H54 (cell line): ENCODE results near the gene MFF.

ENCODE experiments used
- DNase-seq: peaks from one replicate; pipeline ENCODE4 v3.0.0; 2011; ENCODE audit warnings: low spot score, mixed read lengths; ENCODE audit not compliant: insufficient read length
- FAIRE-seq: peaks from 3 replicates; lab custom pipeline; 2011; peaks lifted over from hg19 to GRCh38; lab: Jason Lieb, UNC
- POLR2A ChIP-seq: IDR thresholded peaks from 2 replicates; pipeline ENCODE4 v1.6.1; 2011; ENCODE audit warnings: low read depth, mild to moderate bottlenecking, low read length

Gene MFF

DNA sequence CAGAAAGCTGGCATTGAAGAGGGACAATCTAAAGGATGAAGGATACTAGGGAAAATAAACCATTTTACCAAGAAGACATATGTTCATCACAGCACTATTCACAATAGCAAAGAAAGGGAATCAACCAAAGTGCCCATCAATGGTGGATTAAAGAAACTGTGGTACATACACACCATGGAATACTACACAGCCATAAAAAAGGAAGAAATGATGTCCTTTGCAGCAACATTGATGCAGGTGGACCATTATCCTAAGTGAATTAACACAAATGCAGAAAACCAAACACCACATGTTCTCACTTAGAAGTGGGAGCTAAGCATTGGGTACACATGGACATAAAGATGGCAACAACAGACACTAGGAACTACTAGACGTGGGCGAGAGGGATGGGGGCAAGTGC is 7.2 kb upstream of the MFF start:
- no peak for TF ChIP-seq POLR2A
- DNase-seq (no peak), FAIRE-seq (no peak)

DNA sequence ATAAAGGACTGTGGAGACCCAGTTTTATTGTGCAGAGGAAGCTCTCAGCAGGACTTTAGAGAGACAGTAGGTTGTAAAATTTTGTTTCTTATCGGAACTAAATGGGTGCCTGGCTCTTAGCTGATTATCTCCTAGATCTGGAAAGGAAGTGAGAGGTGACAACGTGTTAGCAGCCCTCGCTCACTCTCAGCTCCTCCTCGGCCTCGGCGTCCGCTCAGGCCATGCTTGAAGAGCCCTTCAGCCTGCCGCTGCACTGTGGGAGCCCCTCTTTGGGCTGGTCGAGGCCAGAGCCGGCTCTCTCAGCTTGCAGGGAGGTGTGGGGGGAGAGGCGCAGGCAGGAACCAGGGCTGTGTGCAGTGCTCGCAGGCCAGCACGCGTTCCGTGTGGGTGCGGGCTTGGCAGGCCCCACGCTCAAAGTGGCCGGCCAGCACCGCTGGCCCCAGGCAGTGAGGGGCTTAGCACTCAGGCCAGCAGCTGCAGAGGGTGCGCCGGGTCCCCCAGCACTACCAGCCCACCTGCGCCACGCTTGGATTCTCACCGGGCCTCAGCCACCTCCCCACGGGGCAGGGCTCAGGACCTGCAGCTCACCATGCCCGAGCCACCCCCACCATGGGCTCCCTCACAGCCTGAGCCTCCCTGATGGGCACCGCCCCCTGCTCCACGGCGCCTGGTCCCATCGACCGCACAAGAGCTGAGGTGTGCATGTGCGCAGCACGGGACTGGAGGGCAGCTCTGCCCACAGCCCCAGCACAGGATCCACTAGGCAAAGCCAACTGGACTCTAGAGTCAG is 4.6 kb upstream of the MFF start:
- FAIRE-seq = no peak
- no peak for DNase-seq
- no peak for TF ChIP-seq POLR2A

DNA sequence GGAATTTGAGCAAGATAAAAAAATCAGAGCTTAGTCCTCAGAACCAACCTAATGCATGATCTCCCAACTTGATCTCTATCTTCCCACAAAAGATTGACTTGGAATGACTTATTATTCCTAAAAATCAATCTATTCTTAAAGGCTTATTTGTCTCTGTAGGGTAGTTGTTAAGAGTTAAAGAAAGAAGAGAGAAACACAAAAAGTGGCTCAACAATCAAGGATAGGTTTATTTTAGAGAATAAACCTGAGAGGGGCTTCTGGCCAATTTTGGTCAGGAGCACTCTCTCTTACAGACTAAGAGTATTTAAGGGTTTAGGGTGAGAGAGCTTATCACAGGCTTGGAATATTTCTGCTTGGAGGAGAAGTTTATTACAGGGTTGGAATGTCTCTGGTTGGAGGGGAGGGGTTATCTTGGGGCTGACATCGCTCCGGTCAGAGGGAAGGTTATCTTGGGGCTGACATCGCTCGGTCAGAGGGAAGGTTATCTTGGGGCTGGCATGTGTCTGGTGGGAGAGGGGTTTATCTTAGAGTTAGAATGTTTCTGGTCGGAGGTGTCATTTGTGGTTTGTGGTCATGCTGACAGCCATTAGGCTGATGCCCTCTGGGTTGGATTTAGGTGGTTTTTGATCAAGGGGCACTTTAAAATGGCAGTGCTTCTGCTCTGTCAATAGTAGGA is 2.4 kb upstream of the MFF start:
- TF ChIP-seq POLR2A = no peak
- DNase-seq = no peak
- FAIRE-seq = no peak

DNA sequence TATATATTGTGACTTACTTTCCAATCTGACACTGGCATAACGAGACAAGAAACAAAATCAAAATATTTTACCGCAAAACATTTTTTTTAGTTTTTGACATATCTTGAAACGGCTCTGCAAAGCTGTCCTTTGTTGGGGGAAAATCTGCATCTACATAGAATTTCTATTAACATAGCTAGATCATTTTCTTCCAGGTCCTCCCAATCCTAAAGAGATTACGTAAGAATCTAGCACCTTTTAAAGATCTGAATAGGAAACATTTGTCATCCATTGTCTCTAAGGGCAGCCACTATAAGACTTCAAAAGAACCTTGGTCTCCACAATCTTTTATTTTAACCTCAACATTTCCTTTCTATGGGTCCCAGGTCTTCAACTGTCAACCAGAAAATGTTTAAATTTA is 1.2 kb upstream of the MFF start:
- FAIRE-seq (no peak), DNase-seq (no peak)
- no peak for TF ChIP-seq POLR2A

DNA sequence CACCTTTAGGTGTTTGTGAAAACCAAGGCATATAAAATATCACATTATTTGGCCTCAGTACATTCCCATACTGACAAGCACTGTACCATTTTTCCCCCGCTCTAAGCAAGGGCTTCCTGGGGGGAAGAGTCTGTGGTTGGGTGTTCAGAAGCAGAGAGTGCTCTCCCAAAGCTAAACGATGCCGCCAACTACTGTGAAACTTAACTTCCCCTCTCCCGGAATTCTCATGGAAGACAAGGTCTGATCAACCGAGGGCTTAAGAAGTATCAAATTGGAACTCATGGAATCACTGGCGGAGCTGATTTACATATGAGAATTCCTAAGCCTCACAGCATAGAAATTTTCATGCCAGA is 433 bp upstream of the MFF start:
- no peak for TF ChIP-seq POLR2A
- peak; percentile 29 for DNase-seq

DNA sequence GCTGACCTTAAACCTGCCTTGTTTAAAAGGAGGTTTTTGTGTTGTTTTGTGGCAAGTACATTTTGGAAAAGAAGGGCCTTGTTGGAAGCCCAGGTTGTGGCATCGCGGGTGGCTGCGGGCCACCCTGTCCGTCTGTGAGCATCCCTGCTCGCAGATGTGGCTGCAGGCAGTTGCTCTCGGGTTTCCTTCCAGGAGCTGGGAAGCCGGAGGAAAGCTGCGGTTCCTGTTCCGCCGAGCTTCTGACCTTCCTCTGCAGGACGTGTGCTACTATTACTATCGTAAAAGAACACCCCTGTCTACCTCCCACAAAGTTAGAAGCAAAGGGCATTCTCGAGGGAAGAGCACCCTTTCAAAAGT is 766 bp downstream of the MFF start:
- peak; percentile 16 for DNase-seq
- no peak for TF ChIP-seq POLR2A
- no peak for FAIRE-seq

More for the DNA sequence above, 433 bp upstream of the MFF start:
- no peak for FAIRE-seq

DNA sequence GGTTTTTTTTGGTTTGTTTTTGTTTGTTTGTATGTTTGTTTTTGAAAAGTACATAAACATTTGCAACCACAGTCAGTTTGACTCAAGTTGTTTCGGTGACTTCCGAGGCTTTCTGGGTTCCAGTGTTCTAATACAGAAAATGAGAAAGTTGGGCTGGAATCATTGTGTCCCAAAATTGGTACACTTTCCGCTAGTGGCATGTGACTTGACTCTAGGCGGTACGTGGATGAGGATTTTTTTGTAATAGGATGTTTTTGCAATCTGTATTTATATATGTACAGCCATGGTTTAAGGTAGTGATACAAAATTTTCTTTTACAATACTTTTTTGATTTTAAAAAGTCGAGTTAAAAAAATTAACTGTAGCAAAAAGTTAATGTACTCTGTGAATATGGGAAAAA is 1.7 kb downstream of the MFF start:
- no peak for FAIRE-seq
- DNase-seq = no peak
- TF ChIP-seq POLR2A = no peak

DNA sequence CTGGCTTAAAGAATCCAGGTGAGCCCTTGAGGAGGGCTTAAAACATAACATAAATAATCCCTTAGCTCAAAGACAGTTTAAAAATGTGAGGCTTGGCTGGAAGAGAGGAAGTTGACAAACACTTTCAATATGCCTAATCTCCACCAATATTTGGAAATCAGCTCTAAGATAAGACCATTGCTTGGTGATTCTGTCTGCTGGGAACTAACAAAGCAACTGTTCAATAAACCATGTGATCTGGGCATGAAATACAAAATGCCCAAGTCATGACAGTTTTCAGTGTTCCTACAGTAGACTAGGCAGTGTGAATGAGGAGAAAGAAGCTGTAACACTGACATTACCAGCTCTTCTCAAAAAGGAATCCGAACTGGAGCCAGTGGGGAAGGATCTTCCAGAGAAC is 10.7 kb downstream of the MFF start:
- TF ChIP-seq POLR2A = no peak
- no peak for FAIRE-seq

DNA sequence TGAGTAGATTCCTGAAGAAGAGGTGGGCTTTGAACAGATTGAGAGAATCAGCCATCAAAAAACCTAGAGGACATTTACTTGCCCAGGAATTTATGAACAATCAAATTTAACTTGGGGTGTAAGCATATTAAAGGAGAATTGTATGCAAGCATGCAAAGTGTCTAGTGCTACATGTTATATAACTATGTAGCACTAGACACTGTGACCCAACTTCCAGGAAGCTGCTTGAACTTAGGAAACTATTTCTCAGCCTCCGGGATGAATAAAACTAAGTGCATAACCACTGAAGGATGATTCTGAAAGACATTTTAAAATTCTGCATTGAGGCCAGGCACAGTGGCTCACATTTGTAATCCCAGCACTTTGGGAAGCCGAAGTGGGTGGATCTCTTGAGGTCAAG is 12.4 kb downstream of the MFF start:
- no peak for TF ChIP-seq POLR2A

More for the DNA sequence above, 10.7 kb downstream of the MFF start:
- no peak for DNase-seq

DNA sequence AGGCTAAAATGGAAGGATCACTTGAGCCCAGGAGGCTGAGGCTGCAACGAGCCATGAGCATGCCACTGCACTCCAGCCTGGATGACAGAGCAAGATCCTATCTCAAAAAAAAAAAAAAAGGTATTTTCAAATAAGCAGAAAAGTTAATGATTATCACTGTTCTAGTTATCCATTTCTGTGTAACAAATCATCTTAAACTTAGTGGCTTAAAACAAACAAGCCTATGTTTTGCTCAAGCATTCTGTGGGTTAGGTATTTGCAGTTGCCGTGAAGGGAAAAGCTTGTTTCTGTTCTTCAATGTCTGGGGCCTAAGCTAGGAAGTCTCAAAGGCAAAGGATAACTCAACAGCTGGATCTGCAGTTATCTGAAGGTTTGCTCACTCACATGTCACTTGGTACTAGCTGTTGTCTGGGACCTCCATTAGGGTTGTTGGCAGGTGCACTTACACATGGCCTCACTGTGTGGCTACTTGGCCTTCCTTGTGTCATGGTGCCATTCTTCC is 14.1 kb downstream of the MFF start:
- no peak for TF ChIP-seq POLR2A

More for the DNA sequence above, 12.4 kb downstream of the MFF start:
- FAIRE-seq (no peak), DNase-seq (no peak)

DNA sequence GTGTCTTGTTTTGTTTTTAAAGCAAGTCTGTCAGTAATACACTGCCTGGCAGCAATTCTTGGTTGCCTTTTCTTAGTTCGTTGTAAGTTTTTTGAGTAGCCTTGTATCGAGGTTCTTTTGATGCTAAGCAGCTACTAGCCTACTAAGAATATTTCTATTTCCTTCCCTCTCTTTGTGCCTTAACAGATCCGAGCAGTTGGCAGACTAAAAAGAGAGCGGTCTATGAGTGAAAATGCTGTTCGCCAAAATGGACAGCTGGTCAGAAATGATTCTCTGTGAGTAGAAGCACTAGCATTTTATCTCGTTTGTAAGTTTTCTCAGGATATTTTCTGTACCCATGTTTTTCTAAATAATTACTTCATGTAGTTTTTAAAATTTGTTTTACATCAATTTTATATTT is 15.1 kb downstream of the MFF start:
- no peak for TF ChIP-seq POLR2A
- DNase-seq = no peak

More for the DNA sequence above, 14.1 kb downstream of the MFF start:
- DNase-seq = no peak
- no peak for FAIRE-seq

DNA sequence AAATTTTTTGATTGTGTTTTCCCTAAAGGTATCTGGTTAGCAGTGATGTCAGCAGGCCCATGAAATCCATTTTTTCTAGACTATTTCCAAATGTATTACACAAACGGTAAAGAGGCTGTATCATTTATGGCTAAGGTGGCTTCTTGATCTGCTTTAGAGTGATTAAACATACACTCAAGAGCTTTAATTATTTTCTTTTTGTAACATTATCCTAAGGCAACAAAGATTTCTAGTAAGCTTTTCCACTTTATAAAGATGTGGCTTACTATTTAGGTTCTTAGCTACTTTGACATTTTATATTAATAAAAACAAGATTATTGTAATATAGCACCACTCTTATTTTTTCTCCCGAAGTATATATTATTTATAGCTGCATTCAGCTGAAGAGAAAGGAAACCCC is 16.5 kb downstream of the MFF start:
- DNase-seq (no peak), FAIRE-seq (no peak)
- TF ChIP-seq POLR2A = no peak

More for the DNA sequence above, 15.1 kb downstream of the MFF start:
- FAIRE-seq = no peak

DNA sequence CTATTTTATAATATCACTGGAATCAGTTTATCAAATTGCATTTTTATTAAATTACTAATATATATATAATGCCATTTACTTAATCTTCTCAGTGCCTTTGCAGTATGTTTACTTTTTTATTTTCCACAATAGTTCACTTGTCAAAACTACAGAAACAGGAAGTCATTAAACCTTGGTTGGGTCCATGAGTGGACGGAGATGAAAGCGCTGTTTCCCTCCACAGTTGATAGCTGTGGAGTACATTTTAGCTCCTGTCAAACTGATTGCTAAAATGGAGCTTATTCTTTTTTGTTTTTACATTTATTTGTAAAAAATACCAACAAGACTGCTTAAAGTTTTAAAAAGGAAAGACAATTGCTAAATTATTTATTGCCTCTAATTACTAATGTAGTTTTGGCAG is 19.2 kb downstream of the MFF start:
- DNase-seq (no peak), FAIRE-seq (no peak)
- no peak for TF ChIP-seq POLR2A

DNA sequence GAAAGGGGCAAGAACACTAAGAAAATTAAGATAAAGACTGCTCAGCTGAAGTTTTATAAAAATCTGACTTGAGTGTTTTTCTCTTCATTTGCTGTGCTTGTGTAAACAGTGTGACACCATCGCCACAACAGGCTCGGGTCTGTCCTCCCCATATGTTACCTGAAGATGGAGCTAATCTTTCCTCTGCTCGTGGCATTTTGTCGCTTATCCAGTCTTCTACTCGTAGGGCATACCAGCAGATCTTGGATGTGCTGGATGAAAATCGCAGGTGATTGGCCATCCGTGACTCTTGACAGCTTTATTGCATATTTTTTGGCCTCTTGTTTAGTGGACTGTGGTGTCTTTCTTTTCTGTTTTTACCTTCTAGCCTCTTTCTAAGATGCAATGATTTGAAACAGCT is 22.1 kb downstream of the MFF start:
- TF ChIP-seq POLR2A = no peak
- no peak for DNase-seq
- FAIRE-seq = no peak

DNA sequence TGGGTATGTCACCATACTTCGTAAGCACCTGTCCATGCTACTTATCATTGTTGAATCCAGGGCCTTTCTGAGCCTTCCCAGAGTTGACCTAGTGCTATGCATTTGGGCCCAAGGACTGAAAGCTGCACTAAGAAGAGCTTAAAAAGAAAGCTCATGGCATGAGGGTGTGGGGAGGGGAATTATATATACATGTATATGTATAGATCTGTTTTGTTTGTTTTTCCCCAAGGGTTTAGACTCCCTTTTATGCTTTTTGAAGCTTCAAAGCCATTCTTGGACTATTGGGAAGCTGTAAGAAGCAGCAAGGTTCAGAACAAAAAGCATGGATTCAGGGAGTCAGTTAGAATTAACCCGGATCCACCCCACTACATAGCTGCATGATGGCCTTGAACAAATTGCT is 23.3 kb downstream of the MFF start:
- DNase-seq (no peak), FAIRE-seq (no peak)
- TF ChIP-seq POLR2A = no peak
